ENCODE results near the gene PTK6. TPM values are rescaled to one million over a fixed set of nuclear protein-coding genes. Genes with fewer than 3 reads are reported as not detected.

The PTK6 gene
- total and polyA plus RNA-seq, 2 donors = 0.19 to 2.7 TPM

DNA sequence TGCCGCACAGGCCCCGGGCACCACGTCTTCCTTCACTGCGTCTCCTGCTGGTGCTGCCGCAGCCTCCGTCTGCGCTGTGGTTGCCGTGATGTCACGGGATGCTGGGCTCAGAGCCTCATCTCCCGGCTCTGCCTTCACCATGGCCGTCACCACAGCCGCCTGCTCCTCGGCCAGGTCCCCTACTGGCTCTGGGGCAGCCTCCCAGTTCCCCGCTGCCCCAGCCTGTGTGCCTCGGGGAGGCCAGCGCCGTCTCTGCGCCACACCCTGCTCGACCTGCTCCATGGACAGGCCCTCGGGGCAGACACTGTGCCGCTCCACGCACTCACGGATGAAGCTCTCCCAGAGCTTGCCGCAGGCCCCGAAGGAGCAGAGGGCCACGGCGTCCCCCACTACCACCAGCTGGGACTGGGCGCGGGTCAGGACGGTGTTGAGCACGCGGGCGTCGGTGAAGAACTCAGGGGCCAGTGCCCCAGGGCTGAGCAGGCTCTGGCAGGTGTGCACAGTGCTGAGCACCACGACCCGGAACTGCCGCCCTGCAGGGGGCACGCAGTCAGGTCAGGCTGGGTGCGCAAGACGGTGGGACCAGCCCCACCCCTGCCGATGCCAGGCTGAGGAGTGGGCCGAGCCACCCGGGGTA is 28.6 kb upstream of the PTK6 start:
- 98% methylated on average over 43 of the region's 43 CpGs for WGBS
- H3K27me3 ChIP-seq (ENCODE audit: control insufficient read depth in 2 of 2, insufficient read depth in 1 of 2, low read length in 1 of 2) = peaks cover 2 to 28% of the 10 kb centered on the region in 2 donors
- no peak for DNase-seq (ENCODE audit: low read depth in 6 of 9, low spot score in 9 of 9)
- peaks cover 15% of the 10 kb centered on the region in 2 donors for H3K4me1 ChIP-seq (ENCODE audit: control insufficient read depth in 2 of 2, insufficient read depth in 2 of 2, low read length in 2 of 2)
- H3K27ac ChIP-seq (ENCODE audit: low read depth in 1 of 2, low read length in 1 of 2) = no peak overlapping the region
- no peak overlapping the region for H3K4me3 ChIP-seq (ENCODE audit: low read length in 2 of 2)
- peaks cover 4 to 21% of the 10 kb centered on the region in 2 donors for H3K36me3 ChIP-seq (ENCODE audit: control insufficient read depth in 2 of 2, insufficient read depth in 2 of 2, low read length in 1 of 2)
- peaks cover 0 to 7% of the 10 kb centered on the region in 2 donors for H3K9me3 ChIP-seq (ENCODE audit: control insufficient read depth in 2 of 2, insufficient read depth in 1 of 2, low read length in 1 of 2)

DNA sequence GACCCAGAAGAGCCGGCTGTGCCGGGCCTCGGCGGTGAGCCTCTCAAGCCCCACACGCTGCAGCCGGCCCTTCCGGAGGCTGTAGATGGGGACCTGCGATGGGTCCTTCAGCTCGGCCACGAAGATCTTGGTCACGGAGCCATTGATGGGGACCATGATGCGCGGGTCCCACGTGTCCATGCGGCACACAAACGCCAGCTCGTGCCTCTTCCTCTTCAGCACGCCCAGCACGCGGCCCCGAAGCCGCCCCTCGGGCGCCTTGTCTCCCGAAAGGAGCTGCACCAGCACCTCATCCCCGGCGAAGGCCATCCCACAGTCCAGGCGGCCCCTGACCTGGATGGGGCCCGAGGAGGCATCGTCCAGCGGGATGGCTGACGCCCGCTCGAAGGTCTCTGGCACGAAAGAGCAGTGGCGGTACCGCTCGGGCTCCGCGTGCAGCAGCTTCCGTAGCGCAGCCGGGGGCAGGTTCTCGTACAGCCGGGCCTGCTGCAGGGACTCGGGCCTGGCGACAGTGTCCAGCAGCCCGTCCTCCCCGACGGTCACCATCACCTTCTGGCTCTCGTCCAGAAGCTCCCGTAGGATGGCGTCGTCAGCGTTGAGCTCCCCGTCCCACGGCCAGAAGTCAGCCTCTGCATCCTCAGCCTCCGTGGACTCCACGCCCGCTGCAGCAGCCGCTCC is 28.0 kb upstream of the PTK6 start:
- Histone ChIP-seq H3K36me3 (ENCODE audit: control insufficient read depth in 2 of 2, insufficient read depth in 2 of 2, low read length in 1 of 2) (peaks cover 4 to 25% of the 10 kb centered on the region in 2 donors), H3K9me3 (ENCODE audit: control insufficient read depth in 2 of 2, insufficient read depth in 1 of 2, low read length in 1 of 2) (peaks cover 0 to 7% of the 10 kb centered on the region in 2 donors), H3K4me1 (ENCODE audit: control insufficient read depth in 2 of 2, insufficient read depth in 2 of 2, low read length in 2 of 2) (peaks cover 15% of the 10 kb centered on the region in 2 donors), H3K27me3 (ENCODE audit: control insufficient read depth in 2 of 2, insufficient read depth in 1 of 2, low read length in 1 of 2) (peaks cover 2 to 28% of the 10 kb centered on the region in 2 donors), H3K4me3 (ENCODE audit: low read length in 2 of 2) (no peak overlapping the region), H3K27ac (ENCODE audit: low read depth in 1 of 2, low read length in 1 of 2) (no peak overlapping the region)
- DNase-seq (ENCODE audit: low read depth in 6 of 9, low spot score in 9 of 9) = no peak
- WGBS = 97% methylated on average over 61 of the region's 61 CpGs

DNA sequence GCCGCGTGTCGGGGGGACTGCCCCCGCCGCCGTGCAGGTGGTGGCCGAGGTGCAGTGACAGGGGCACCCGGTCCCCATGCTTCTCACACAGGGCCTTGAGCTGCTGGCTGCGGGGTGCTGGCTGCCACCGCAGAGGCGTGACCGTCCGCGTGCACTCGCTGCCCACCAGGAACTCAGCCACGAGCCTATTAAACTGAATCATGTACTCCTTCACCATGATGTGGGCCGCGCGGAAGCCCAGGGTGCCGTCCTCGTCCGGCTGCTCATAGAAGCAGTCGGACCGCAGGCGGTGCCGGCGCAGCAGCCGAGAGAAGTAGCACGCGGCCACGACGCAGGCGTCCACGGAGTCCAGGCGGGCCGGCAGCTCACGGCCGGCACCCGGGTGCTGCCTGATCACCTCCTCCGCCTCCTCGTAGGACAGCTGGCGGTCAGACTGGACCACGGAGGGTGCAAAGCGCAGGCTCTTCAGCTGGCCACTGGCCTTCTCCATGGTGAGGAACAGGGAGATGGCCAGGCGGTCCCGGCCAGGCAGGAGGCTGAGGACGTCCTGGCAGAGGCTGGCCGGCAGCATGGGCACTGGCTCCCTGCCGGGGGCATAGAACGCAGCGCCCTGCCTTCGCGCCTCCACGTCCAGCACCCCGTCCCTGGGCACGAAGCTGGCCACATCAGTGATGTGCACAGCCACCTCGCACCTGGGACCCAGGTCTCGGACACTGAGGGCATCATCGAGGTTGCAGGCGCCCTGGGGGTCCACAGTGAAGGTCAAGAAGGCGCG is 27.0 kb upstream of the PTK6 start:
- H3K27me3 ChIP-seq (ENCODE audit: control insufficient read depth in 2 of 2, insufficient read depth in 1 of 2, low read length in 1 of 2) = peaks cover 2 to 23% of the 10 kb centered on the region in 2 donors
- no peak overlapping the region for H3K4me3 ChIP-seq (ENCODE audit: low read length in 2 of 2)
- peaks cover 0 to 7% of the 10 kb centered on the region in 2 donors for H3K9me3 ChIP-seq (ENCODE audit: control insufficient read depth in 2 of 2, insufficient read depth in 1 of 2, low read length in 1 of 2)
- peaks cover 15% of the 10 kb centered on the region in 2 donors for H3K4me1 ChIP-seq (ENCODE audit: control insufficient read depth in 2 of 2, insufficient read depth in 2 of 2, low read length in 2 of 2)
- WGBS = 98% methylated on average over 62 of the region's 62 CpGs
- DNase-seq (ENCODE audit: low read depth in 6 of 9, low spot score in 9 of 9) = no peak
- no peak overlapping the region for H3K27ac ChIP-seq (ENCODE audit: low read depth in 1 of 2, low read length in 1 of 2)
- H3K36me3 ChIP-seq (ENCODE audit: control insufficient read depth in 2 of 2, insufficient read depth in 2 of 2, low read length in 1 of 2) = peaks cover 4 to 28% of the 10 kb centered on the region in 2 donors

DNA sequence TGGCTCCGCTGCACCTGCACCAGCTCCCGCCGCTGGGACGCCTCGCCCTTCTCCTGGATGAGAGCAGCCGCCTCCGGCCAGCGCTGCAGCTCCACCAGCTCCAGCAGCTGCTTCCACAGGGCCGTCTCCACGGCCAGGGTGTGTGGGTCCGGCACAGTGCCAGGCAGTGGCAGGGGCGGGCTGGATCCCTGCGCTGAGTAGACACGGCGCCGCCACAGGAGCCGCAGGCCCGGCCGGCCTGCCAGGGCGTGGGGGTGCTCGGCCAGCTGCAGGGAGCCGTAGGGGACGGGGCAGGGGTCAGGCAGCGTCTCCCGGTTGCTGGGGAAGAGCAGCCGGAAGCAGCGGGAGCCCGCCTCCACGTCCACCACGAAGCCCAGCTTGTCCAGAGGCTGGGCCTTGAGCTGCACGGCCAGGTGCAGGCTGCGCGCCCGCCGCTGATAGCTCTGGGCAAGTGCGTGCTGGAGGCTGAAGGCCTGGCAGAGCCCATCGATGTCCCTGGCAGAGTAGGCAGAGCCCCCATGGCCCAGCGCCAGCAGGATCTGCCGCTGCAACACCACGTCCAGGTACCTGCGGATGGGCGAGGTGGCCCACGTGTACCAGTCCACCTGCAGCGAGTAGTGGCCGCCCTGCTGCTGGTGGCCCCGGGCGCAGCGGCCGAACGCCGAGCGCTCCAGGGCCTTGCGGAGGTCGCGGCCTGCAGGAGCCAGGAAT is 26.2 kb upstream of the PTK6 start:
- Histone ChIP-seq H3K4me3 (ENCODE audit: low read length in 2 of 2) (no peak overlapping the region), H3K9me3 (ENCODE audit: control insufficient read depth in 2 of 2, insufficient read depth in 1 of 2, low read length in 1 of 2) (peaks cover 0 to 7% of the 10 kb centered on the region in 2 donors), H3K27ac (ENCODE audit: low read depth in 1 of 2, low read length in 1 of 2) (no peak overlapping the region), H3K4me1 (ENCODE audit: control insufficient read depth in 2 of 2, insufficient read depth in 2 of 2, low read length in 2 of 2) (peaks cover 10% of the 10 kb centered on the region in 2 donors), H3K36me3 (ENCODE audit: control insufficient read depth in 2 of 2, insufficient read depth in 2 of 2, low read length in 1 of 2) (peaks cover 4 to 28% of the 10 kb centered on the region in 2 donors), H3K27me3 (ENCODE audit: control insufficient read depth in 2 of 2, insufficient read depth in 1 of 2, low read length in 1 of 2) (peaks cover 0 to 14% of the 10 kb centered on the region in 2 donors)
- no peak for DNase-seq (ENCODE audit: low read depth in 6 of 9, low spot score in 9 of 9)
- 98% methylated on average over 55 of the region's 55 CpGs for WGBS

DNA sequence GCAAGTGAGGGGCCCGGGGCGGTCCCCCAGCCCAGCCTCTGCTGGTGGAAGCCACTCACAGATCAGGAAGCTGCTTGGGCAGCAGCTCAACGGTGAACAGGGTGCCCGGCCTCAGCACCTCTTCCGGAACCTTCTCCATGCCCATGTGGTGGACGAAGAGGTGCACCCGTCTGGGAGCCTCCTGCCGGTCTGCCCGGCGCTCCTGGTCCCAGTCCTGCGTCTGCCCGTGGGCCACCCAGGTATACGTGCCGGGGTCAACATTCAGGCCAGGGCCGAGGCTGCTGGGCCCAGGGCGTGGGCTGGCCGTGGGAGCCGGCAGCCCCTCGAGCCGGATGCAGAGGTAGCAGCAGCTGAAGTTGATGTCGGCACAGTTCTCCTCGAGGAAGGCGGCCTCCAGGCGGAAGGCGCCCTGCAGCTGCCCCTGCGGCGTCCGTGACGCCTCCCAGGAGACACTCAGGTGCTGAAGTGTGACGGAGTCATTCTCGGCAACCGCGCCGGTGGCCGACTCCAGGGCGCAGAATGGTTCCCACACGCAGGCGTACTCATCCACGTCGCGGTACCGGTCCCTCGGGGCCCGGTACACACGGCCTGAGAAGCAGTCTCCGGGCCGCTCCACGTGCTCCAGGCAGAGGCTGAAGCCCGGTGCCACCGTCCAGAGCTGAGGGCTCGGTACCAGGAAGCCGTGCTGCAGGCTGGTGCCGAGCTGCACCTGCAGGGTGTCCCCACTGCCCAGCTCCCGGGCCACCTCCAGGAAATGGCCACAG is 25.5 kb upstream of the PTK6 start:
- no peak overlapping the region for H3K4me3 ChIP-seq (ENCODE audit: low read length in 2 of 2)
- peaks cover 0 to 1% of the 10 kb centered on the region in 2 donors for H3K9me3 ChIP-seq (ENCODE audit: control insufficient read depth in 2 of 2, insufficient read depth in 1 of 2, low read length in 1 of 2)
- 95% methylated on average over 54 of the region's 54 CpGs for WGBS
- H3K27me3 ChIP-seq (ENCODE audit: control insufficient read depth in 2 of 2, insufficient read depth in 1 of 2, low read length in 1 of 2) = peaks cover 0 to 7% of the 10 kb centered on the region in 2 donors
- DNase-seq (ENCODE audit: low read depth in 6 of 9, low spot score in 9 of 9) = no peak
- H3K27ac ChIP-seq (ENCODE audit: low read depth in 1 of 2, low read length in 1 of 2) = no peak overlapping the region
- H3K4me1 ChIP-seq (ENCODE audit: control insufficient read depth in 2 of 2, insufficient read depth in 2 of 2, low read length in 2 of 2) = peaks cover 2 to 3% of the 10 kb centered on the region in 2 donors
- peaks cover 4 to 28% of the 10 kb centered on the region in 2 donors for H3K36me3 ChIP-seq (ENCODE audit: control insufficient read depth in 2 of 2, insufficient read depth in 2 of 2, low read length in 1 of 2)

DNA sequence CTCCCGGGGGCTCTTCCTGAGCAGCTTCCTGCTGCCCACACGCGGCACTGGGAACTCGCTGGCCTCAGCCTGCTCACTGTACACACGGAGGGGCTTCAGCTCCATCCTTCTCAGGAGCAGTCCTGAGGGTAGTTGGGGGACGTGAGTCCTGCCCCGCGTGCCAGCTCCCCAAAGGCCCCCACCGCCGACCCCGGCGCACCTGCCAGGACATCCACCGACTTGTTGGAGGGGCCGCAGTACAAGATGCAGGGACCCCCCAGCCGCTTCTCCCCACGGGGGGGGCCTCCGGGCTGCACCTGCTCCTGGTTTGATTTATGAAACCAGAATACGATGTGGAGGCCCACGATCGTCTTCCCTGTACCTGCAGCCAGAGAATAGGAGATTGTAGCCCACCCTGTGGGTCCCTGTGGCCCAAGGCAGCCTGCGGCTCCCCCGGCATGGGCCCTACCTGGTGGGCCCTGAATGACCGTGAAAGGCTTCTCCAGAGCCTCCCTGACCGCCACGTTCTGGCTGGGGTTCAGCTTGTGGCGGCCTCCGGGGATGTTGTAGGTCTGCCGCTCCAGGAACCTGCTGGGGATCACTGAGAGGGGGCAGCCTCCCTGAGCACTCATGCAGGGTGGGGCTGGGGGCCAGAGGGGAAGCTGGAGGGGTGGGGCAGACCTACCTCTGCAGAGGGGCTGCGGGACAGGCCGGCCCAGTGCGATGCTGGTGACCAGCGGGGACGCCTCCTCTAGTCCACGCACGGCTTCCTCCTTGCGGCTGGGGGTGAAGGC is 24.6 kb upstream of the PTK6 start:
- 96% methylated on average over 36 of the region's 36 CpGs for WGBS
- Histone ChIP-seq H3K36me3 (ENCODE audit: control insufficient read depth in 2 of 2, insufficient read depth in 2 of 2, low read length in 1 of 2) (peaks cover 4 to 28% of the 10 kb centered on the region in 2 donors), H3K27ac (ENCODE audit: low read depth in 1 of 2, low read length in 1 of 2) (no peak overlapping the region), H3K27me3 (ENCODE audit: control insufficient read depth in 2 of 2, insufficient read depth in 1 of 2, low read length in 1 of 2) (peaks cover 0 to 3% of the 10 kb centered on the region in 2 donors), H3K4me3 (ENCODE audit: low read length in 2 of 2) (no peak overlapping the region), H3K4me1 (ENCODE audit: control insufficient read depth in 2 of 2, insufficient read depth in 2 of 2, low read length in 2 of 2) (no peaks in the 10 kb centered on the region), H3K9me3 (ENCODE audit: control insufficient read depth in 2 of 2, insufficient read depth in 1 of 2, low read length in 1 of 2) (no peaks in the 10 kb centered on the region)
- no peak for DNase-seq (ENCODE audit: low read depth in 6 of 9, low spot score in 9 of 9)

DNA sequence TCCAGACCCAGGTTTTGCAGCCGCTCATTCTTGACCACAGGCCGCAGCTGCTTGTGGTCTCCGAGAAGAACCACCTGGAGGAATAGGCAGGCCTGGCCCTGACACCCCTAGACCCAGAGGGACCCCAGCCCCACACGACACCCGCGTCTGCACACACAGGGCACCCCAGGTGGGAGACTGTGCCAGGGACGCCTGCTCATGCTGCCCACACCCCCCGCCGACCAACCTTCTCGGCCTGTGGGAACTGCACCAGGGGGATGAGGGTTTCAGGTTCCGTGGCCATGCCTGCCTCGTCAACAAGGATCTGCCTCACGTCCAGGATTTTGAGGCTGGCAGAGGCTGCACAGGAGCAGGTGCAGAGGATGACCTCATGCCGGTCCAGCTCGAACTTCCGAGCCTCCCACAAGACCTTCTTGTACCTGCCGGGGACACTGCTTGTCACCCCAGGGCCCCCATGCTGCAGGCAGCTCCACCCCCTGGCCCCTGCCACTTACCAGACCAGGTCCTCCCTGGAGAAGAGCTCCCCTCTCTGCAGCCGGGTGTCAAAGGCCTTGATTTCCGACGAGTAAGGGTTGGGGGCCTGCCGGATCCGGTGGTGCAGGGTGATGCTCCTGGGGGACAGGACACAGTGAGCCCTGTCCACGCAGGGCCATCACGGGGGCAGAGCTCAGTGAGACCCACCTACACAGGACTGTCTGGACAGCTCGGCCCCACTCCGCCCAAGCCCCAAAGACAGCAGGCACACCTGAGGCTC is 23.9 kb upstream of the PTK6 start:
- Histone ChIP-seq H3K4me3 (ENCODE audit: low read length in 2 of 2) (no peak overlapping the region), H3K27ac (ENCODE audit: low read depth in 1 of 2, low read length in 1 of 2) (no peak overlapping the region), H3K27me3 (ENCODE audit: control insufficient read depth in 2 of 2, insufficient read depth in 1 of 2, low read length in 1 of 2) (peaks cover 0 to 4% of the 10 kb centered on the region in 2 donors), H3K4me1 (ENCODE audit: control insufficient read depth in 2 of 2, insufficient read depth in 2 of 2, low read length in 2 of 2) (no peaks in the 10 kb centered on the region), H3K9me3 (ENCODE audit: control insufficient read depth in 2 of 2, insufficient read depth in 1 of 2, low read length in 1 of 2) (no peaks in the 10 kb centered on the region), H3K36me3 (ENCODE audit: control insufficient read depth in 2 of 2, insufficient read depth in 2 of 2, low read length in 1 of 2) (peaks cover 4 to 23% of the 10 kb centered on the region in 2 donors)
- no peak for DNase-seq (ENCODE audit: low read depth in 6 of 9, low spot score in 9 of 9)
- WGBS = 99% methylated on average over 26 of the region's 26 CpGs
